NCI-H2227 (cell line): ENCODE measurements around the gene RAD51B.
"Not testable (repeated sequence)": the region's sequence is repeated elsewhere in the genome, so short reads cannot be mapped to it uniquely, and the experiment has no call there.

Experiments
- DNase-seq: peaks from one replicate; lab custom pipeline; 2025; ENCODE audit not compliant: unreplicated experiment; lab: John Stamatoyannopoulos, UW

RAD51B gene

DNA sequence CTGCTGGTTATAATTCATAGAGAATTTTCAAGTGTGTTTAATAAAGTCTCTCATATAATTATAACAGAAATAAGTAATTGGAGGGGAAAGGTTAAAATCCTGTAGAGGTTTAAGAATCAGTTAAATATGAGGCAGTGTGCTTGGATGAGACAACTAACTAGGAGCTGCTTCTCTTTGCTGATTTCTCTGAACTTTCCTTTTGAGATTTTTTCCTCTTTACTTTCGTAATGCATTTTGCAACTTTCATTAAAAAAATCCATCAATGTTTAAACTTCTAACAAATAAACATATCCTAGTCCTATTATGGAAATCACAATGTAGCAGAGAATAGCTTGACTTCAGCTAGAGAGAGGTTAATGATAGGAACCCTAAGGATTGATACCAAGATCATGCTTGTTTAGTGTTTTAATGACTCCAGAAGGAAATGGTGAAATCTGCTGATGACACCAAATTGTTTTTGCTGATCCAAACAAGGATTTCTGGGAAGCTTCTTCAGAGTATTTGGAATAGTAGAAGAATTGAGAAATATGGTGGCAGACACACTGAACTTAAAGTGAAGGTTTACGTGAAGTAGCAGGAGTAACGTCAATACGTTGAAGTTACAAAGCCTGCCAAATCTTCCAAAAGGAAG, 122.6 kb downstream of the RAD51B start:
- DNase-seq = no peak

DNA sequence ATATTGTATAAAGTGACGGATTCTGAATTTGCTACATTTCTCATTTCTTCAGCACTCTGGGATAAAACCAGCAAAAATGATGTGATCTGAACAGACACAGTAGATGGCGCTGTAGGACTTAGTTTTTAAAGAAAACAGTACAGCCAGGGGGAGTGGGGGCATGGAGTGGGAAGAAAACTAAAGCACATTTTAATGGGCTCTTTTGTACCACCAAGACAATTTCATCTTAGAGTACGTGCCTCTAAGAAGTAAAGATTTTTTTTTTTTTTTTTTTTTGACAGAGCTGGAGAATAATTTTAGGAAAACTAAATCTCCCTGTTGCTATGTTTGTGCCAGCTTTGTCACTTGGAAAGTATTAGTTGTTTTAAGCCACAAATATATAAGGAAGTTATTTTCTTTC, 124.4 kb downstream of the RAD51B start:
- peak; percentile 88 for DNase-seq

DNA sequence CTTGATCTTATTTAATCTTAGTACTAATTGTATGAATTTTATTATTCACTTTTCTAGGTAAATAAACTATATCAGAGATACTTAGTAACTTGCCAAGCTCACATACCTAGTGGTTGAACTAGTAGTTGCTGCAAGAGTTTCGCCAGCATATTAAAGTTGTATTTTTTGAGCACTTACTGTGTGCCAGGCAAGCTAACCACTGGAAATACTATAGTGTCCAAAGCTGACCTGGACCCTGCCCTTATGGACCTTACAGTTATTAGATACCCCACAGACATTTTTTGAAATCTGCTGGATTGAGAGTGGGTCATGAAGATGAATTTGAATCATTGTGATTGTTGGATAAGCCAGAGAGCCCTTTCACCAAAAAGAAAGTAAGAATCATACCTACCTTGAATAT, 125.0 kb downstream of the RAD51B start:
- no peak for DNase-seq

DNA sequence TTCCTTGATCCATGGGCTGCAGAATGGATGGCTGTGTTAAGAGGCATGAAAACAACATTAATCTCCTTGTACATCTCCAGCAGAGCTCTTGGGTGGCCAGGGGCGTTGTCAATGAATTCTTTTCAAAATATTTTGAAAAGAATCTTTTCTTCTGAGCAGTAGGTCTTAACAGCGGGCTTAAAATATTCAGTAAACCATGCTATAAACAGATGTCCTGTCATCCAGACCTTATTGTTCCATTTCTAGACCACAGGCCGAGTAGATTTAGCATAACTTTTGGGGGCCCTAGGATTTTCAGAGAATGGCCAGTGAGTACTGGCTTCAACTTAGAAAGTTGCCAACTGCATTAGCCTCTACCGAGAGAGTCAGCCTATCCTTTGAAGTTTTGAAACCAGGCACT, 130.2 kb downstream of the RAD51B start:
- no peak for DNase-seq

DNA sequence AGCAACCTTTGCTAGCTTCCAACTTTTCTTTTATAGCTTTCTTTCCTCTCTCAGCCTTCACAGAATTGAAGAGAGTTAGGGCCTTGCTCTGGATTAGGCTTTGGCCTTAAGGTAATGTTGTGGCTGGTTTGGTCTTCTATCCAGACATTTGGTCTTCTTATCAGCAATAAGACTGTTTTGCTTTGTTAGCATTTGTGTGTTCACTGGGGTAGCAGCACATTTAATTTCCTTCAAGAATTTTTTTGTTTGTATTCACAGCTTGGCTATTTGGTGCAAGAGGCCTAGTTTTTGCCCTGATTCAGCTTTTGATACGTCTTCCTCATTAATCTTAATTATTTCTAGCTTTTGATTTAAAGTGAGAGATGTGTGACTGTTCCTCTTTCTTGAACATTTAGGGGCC, 130.8 kb downstream of the RAD51B start:
- no peak for DNase-seq

DNA sequence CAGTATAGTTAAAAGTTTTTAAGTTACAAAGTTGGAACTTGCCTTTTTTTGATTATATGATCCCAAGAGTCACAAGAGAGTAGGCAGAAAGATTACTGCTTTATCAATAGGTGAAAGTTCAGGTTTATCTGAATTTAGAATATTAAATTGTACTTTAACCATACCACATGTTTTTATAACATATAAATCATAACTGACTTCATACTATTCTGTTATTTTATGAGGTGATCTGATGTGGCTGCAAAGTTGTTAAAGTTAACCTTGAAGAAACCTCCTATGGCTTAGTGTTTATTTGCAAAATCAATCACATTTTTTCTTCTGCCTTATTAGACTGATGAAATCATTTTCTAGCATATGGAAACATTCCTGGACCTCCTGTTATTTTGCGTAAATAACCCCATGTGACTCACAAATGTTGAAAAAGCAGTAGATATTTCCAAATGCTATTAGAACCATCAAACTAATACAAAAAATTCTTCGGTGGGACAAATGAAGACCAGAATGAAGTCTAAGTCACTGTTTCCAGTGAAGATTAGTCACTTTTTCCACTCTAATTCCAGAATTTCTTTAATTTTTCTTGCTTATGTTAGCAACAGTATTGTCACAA, 132.1 kb downstream of the RAD51B start:
- no peak for DNase-seq

DNA sequence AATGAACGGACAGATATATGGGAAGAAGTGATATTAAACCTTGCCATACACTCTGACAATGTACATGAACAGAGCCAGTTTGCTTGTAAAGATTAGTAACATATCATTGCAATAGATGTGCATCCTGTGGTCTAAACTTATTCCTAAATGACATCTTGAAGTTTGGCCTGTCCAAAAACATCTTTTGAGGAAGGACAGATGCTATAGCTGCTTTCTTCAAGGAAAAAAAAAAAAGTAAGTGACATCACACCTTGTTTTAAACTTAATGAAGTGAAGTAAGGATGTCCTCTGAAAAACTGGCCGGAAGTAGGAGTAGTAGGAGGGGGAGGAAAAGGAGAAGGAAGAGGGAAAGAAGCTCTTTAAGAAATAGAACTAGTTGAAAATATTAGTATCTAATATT, 132.8 kb downstream of the RAD51B start:
- no peak for DNase-seq

DNA sequence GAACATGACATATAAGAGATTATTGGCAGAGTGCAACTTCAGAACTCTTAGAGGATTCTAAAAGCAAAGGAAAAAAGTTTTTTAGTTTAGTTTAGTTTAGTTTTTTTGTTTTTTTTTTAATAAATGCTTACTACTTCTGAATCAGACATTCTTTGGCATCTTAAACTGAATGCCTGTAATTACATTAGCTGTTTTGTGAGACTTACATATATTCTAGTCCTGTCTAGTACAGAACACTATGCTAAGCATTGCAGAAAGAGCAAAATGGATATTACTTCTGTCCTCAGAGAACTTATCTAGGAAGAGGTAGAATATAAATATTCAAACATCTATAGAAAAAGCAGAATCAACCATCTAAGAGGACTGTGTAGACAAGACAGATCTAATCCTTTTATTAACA, 133.2 kb downstream of the RAD51B start:
- no peak for DNase-seq

DNA sequence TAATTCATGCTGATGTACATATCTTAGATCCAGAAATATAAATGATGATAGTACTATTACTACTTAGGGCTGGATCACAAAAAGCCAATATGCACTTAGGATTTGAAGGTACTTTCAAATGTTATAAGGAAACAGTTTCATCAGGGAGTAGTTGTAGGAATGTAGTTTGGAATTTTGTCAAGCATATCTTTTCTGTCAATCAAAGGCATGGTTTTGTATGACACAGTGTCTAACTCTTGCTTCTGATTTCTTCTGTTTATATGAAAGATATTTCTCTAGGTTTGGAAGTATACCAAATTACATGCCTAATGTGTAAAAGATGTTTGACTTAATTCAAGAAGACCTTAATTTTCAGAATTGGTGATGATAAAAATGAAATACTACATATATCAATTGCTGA, 135.7 kb downstream of the RAD51B start:
- no peak for DNase-seq

DNA sequence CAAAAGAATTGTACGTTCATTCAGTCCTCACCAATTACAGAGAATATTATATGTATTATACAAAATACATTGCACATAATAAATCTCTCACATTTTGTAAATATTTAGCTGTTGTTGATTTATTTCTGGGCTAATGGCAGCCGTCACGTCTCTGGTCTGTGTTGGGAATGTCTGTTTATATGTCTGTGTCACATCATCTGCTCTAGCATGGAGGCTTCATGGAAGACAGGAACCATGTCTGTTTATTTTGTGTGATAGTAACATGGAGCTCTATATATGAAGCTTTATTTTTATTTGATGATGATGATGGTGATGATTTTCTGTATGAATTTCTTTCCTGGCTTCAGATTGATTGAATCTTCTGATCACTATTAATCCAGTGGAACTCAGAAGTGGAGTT, 138.4 kb downstream of the RAD51B start:
- DNase-seq = no peak

DNA sequence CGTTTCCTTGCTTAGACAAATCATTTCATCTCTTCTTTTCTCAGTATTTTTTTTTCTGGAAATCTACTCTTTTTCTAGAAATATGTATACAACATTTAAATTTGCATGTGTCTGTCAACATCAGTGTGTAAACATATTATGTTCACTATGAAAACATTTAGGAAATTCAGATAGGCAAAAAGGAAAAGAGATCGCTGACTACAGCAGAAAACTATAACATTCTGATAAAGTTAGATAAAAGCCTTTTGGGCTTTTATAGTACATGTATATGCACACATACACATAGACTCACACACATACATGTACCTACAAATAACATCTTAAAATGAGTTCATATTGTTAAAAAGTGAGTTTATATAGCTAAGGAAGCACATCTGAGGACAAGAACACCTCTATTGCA, 142.1 kb downstream of the RAD51B start:
- no peak for DNase-seq

DNA sequence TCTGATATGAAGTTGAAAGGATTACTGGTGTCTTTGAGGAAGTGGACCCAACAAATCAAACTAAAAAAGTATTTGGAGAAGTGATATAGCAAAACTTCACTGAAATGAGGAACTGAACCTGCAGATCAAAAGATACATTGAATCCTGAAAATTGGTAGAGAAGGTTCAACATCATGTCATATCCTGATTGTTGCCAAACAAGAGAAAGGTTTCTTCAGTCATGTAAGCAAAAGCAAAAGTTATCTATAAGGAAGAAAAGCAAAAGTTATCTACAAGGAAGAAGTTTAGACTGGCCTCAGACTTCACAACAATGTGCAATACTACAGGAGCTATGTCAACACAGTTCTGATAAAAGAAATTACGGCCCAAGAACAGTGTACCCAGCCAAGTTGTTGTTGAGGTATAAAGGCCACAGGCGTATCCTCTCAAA, 142.7 kb downstream of the RAD51B start:
- no peak for DNase-seq

DNA sequence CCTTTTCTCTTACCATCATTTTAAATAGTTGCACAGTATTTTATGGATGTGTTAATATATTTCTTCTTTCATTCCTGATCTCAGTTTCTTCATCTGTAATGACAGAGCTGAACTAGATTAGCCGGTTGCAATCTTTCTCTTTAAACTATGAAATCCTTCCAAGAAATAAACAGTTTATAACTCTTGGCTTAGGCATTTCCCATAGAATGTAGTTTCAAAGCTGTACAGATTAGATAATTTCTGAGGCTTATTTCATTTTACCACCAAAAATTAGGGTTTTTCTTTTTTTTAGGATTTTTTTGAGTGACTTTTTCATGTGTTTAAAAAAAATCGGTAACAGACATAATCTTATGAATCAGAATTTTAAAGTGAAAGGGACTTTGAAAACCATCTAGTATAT, 144.0 kb downstream of the RAD51B start:
- DNase-seq = no peak

DNA sequence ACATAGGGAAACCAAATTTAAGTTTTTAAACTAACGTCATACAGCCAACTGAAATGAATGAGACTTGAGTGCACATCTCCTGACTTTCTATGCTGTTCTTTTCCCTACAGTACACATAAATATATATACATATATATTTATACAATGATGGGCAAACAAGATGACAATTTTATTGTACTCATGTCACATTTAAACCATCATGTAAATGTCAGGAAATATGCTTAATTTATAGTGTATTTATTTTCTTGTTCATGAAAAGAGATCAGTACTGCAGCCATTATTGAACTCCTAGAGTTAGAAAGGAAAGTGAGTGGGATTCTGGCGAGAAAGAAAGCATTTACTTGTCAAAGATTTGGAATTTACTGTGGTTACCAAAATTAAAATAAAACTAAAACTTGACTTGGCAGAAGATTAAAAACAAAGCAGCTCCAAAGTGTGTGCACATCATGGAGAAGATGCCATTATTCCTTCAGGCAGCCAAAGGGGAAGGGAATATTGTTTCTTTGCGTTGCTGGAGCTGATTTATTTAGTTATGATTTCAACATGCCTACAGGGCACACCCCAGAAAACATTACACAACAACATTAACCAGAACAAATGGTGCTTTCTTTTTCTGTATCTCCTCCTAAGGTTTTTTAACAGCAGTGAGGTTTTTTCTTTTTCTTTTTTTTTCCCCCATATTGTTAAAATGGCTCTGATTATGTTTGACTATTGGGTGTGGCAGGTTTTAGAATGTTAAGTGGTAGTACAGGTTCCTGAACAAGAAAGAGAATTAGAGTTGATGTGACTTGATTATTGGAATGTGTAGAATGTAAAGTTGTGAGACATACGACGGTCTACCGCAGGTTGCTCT, 144.6 kb downstream of the RAD51B start:
- no peak for DNase-seq

DNA sequence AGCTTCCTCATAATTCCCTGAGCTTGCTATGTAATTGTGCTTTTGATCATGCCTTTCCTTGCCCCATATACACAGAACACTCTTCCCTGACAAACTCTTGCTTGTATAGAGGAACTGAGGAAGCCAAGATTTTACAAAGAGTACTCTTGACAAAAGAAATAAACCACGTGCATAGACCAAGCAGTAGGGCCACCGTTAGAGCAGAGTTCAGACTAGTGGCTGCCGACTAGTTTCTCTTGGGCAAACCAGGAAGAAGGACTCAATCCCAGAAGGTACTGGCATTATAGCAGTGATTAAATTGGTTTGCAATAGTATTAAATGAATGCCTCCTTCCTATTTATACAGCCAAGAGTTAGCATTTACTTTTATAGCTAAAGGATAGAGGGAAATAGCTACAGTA, 146.1 kb downstream of the RAD51B start:
- DNase-seq = no peak

DNA sequence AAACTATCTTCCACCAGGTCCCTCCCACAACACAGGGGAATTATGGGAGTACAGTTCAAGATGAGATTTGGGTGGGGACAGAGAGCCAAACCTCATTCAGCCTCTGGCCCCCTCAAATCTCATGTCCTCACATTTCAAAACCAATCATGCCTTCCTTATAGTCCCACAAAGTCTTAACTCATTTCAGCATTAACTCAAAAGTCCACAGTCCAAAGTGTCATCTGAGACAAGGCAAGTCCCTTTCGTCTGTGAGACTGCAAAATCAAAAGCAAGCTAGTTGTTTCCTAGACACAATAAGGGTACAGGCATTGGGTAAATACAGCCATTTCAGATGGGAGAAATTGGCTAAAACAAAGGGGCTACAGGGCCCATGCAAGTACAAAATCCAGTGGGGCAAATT, 147.6 kb downstream of the RAD51B start:
- no peak for DNase-seq

DNA sequence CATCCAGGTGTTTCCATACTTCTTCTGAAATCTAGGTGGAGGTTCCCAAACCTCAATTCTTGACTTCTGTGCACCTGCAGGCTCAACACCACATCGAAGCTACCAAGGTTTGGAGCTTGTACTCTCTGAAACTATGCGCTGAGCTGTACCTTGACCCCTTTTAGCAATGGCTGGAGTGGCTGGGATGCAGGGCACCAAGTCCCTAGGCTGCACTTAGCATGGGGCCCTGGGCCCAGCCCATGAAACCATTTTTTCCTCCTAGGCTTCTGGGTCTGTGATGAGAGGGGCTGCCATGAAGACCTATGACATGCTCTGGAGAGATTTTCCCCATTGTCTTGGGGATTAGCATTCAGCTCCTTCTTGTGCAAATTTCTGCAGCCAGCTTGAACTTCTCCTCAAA, 148.4 kb downstream of the RAD51B start:
- not testable (repeated sequence) for DNase-seq

DNA sequence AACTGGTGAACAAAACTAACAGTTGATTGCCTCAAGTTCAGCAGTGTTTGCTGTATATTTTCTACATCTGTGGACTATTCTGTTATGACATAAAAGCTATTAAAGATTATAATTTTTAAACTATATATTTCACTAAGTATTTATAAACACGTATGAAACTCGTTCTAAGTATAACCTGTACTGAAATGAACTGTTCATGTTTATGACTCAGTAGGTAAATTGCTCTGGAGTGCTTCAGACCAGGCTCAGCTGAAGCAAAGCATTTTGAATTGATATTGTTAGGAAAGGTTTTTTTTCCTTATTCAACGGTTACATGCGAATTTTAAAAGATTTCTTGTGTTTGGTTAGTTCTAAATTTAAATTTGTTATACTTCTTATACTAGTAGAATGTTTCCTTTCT, 151.3 kb downstream of the RAD51B start:
- no peak for DNase-seq

DNA sequence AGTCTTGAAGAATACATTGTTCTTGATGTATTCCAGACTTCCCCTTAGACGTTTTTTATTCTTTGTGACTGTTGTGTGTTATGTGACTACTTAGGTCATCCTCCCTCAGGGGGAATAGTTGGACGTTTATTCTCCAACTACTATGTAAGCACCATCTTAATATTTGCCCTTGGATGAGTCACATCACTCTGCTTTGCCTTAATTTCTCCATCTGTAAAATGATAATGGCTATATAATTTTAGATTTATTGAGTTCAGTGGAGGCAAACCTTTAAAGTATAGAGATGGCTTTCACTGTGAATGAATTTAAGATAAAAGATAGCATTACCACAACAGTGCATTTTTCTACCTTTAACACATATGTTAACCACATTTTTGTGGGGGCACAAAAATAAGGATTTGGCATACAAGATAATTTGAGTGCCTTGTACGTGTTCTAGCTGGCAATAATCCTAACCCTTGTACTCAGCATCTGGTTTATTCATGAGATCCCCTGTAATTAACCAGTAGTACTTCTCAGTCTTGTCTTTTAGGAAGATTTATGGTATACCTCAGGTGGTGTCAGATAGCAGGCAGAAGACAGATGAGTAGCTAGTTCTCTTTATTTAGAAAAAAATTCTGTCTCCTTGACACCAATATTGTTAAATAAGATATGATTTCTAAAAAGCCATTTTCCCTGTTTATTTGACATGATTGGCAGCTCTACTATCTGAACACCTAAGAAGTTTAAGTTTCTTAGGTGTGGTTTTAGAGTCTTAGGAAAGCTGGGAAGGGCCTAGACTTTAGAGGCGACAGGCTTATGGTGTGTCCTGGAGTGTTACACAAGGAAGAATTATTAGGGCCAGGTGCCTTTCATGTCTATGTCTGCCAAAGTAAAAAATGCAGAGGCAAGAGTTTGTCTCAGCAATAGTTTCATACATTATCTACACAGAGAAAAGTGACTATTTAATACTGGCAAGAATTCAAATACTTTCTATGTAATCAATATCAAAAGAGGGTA, 152.3 kb downstream of the RAD51B start:
- peak; percentile 49 for DNase-seq

DNA sequence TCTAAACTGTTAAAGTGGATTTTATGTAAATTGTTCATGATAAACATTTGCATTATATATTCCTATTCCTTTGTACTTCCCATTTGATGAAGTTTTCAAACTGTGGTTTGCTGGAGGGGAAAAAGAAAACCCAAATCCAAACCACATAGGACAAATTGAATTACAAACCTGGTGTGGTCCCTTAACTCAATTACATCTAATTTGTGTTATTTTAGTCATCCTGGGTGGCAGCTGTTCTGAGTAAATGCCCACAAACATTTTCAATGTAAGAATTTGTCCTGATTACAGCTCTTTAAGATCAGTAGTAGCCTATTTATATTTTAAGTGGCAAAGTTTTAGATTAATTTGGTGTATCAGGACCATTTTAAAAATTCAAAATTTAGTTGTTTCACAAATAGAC, 153.9 kb downstream of the RAD51B start:
- DNase-seq = no peak

DNA sequence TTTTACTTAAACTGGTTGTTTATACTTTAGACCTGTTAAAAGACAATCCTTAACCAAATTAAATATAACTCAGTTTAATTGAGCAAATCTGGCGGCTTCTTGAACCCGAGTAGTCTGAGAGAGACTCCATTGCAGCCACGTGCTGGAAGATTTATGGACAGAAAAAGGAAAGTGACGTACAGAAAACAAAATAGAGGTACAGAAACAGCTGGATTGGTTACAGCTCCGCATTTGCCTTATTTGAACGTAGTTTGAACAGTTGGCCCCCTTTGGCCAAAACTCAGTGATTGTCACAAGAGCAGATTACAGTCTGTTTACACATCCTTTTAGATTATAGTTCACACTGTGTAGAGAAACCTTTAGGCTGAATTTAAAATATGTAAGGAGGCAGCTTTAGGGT, 155.9 kb downstream of the RAD51B start:
- DNase-seq = no peak
